Left lung (tissue), 10 donors: ENCODE results near the gene OTOG. TPM values are rescaled to one million over a fixed set of nuclear protein-coding genes. Genes with fewer than 3 reads are reported as not detected.

Experiments used
- ATAC-seq: fragments of 200-7000 bp; cut with Tn5 transposase; one replicate; pipeline ENCODE4 v1.9.1; 2020; ENCODE audit warnings: moderate library complexity
- DNase-seq, 4 donors: peaks; one replicate each; pipeline ENCODE4 v3.0.0-alpha.2; 2013 to 2020
- H3K27ac ChIP-seq, 2 donors: fragments of 200-600 bp; sonication (generic) in 1 of 2; one replicate each; pipeline versions ENCODE4 v1.5.0 to v1.8.0; 2020 to 2021
- H3K27me3 ChIP-seq, 2 donors: fragments of 200-600 bp; sonication (generic) in 1 of 2; one replicate each; pipeline versions ENCODE4 v1.5.0 to v1.8.0; 2020 to 2021
- H3K36me3 ChIP-seq, 2 donors: fragments of 200-600 bp; sonication (generic) in 1 of 2; one replicate each; pipeline versions ENCODE4 v1.5.0 to v1.8.0; 2020 to 2021
- H3K4me1 ChIP-seq, 2 donors: fragments of 200-600 bp; one replicate each; pipeline ENCODE4 v1.8.0; 2021
- H3K4me3 ChIP-seq, 2 donors: fragments of 200-600 bp; sonication (generic) in 1 of 2; one replicate each; pipeline versions ENCODE4 v1.5.0 to v1.8.0; 2020 to 2021; ENCODE audit warnings: mild to moderate bottlenecking in 1 of 2
- H3K9me3 ChIP-seq, 2 donors: fragments of 200-600 bp; sonication (generic) in 1 of 2; one replicate each; pipeline versions ENCODE4 v1.5.0 to v1.8.0; 2020 to 2021
- CTCF ChIP-seq, 2 donors: fragments of 200-600 bp; sonication (generic) in 1 of 2; IDR thresholded peaks; one replicate each; pipeline versions ENCODE4 v1.5.0 to v1.8.0; 2021; ENCODE audit warnings: antibody characterized with exemption in 2 of 2
- intact Hi-C, 2 donors: fragments of 100-400 bp; cut with DNase I; formaldehyde crosslinking; loops; one replicate each; pipeline versions ENCODE4 v1.11.2 to v1.14.2; 2022
- polyA plus RNA-seq, 6 donors: library from polyadenylated mRNA; unstranded; fragments of 120-200 nt; gene quantifications; one replicate each; pipeline ENCODE4 v1.2.1, GENCODE V29; 2013; ENCODE audit not compliant: insufficient read length in 6 of 6
- total RNA-seq, 2 donors: library from RNA; stranded (reverse); fragmentation: NEBNext Ultra II Directional; extraction: Animal tissue kit (Norgen Biotek cat#: 25700); gene quantifications; one replicate each; pipeline ENCODE4 v1.2.1, GENCODE V29; 2021
- donor health status: DM: no; HTN: yes; CAD: no.
- donor health status: DM: no; HTN: no; CAD: no.

The OTOG gene
- total and polyA plus RNA-seq, 8 donors, result 0.04 to 0.24 (median 0.11) TPM; not detected in 2

DNA sequence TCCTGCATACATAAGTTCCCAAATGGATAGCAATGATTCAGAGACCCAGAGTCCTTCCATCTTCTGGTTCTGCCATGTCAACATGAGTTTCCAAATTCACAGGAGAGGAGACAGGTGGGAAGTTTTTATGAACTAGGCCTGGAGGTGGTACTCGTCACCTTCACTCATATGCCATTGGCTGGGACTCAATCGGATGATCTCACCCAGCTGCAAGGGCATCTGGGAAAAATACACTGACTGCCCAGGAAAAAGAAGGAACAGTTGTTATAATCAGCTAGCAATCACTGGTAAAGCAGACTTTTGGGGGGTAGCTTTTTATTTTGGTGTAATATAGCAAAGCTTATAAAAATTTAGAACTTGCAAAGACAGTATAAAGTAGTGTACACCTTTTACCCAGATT is 83.9 kb downstream of the OTOG start:
- ATAC-seq, result no peak
- TF ChIP-seq CTCF (IDR thresholded peaks at IDR 0.05), result no peak
- no peaks in the 10 kb centered on the region for H3K36me3 ChIP-seq
- no peak overlapping the region for H3K27ac ChIP-seq
- peaks cover 0 to 23% of the 10 kb centered on the region in 2 donors for H3K27me3 ChIP-seq
- no peaks in the 10 kb centered on the region for H3K9me3 ChIP-seq
- intact Hi-C loops, result no loop called here
- no peak overlapping the region for H3K4me3 ChIP-seq
- no peak for DNase-seq
- H3K4me1 ChIP-seq, result no peaks in the 10 kb centered on the region

GRCh38 chr11:17631702-17632365 is 84.8 kb downstream of the OTOG start:
- Histone ChIP-seq H3K27ac (no peak overlapping the region), H3K4me3 (no peak overlapping the region), H3K4me1 (no peaks in the 10 kb centered on the region), H3K36me3 (no peaks in the 10 kb centered on the region), H3K9me3 (no peaks in the 10 kb centered on the region), H3K27me3 (peaks cover 0 to 18% of the 10 kb centered on the region in 2 donors)
- DNase-seq, result peak in 1 of 4 donors; percentile 61
- TF ChIP-seq CTCF (IDR thresholded peaks at IDR 0.05), result no peak
- intact Hi-C loops, result no loop called here
- ATAC-seq, result no peak

- Histone ChIP-seq H3K27ac (no peak overlapping the region), H3K27me3 (peaks cover 0 to 14% of the 10 kb centered on the region in 2 donors), H3K9me3 (no peaks in the 10 kb centered on the region), H3K36me3 (no peaks in the 10 kb centered on the region), H3K4me3 (no peak overlapping the region), H3K4me1 (no peaks in the 10 kb centered on the region)
- intact Hi-C loops, result no loop called here
- peak in 1 of 4 donors; percentile 63 for DNase-seq
- TF ChIP-seq CTCF (IDR thresholded peaks at IDR 0.05), result no peak
- no peak for ATAC-seq
Measured at GRCh38 chr11:17633279-17633986, 86.4 kb downstream of the OTOG start.

GRCh38 chr11:17633987-17634775 is 87.1 kb downstream of the OTOG start:
- DNase-seq (peak in 1 of 4 donors; percentile 57), ATAC-seq (no peak)
- Histone ChIP-seq H3K36me3 (no peaks in the 10 kb centered on the region), H3K27ac (no peak overlapping the region), H3K4me3 (no peak overlapping the region), H3K9me3 (no peaks in the 10 kb centered on the region), H3K4me1 (no peaks in the 10 kb centered on the region), H3K27me3 (peaks cover 0 to 8% of the 10 kb centered on the region in 2 donors)
- intact Hi-C loops, result no loop called here
- TF ChIP-seq CTCF (IDR thresholded peaks at IDR 0.05), result no peak
